Stimulated activated naive CD8-positive, alpha-beta T cell treated with anti-CD3 and anti-CD28 coated beads, Interleukin-15, amount 100 ng/mL, for 72 hours (primary cell): ENCODE results near the gene CCDC54.

Experiments
- ATAC-seq: fragments of 150-1000 bp; cut with Tn5 transposase; 2 replicates; pipeline ENCODE4 v1.10.0; 2021; ENCODE audit warnings: mild to moderate bottlenecking, moderate library complexity
- DNase-seq, 2 donors: peaks; one replicate each; pipeline ENCODE4 v3.0.0; 2021 to 2022
- H3K27ac Mint-ChIP-seq, 2 donors: one replicate each; pipeline ENCODE4 v1.8.0; 2022; ENCODE audit warnings: mild to moderate bottlenecking in 2 of 2, mixed read lengths in 2 of 2, moderate library complexity in 2 of 2
- H3K27me3 Mint-ChIP-seq: one replicate; pipeline ENCODE4 v1.8.0; 2022; ENCODE audit warnings: mixed read lengths
- H3K4me1 Mint-ChIP-seq: one replicate; pipeline ENCODE4 v1.8.0; 2022; ENCODE audit warnings: mild to moderate bottlenecking, mixed read lengths
- H3K4me3 Mint-ChIP-seq, 2 donors: one replicate each; pipeline ENCODE4 v1.8.0; 2022; ENCODE audit warnings: mild to moderate bottlenecking in 2 of 2, mixed read lengths in 2 of 2, moderate library complexity in 1 of 2
- H3K9me3 Mint-ChIP-seq, 2 donors: one replicate each; pipeline ENCODE4 v1.8.0; 2022; ENCODE audit warnings: mixed read lengths in 2 of 2

Gene CCDC54

DNA sequence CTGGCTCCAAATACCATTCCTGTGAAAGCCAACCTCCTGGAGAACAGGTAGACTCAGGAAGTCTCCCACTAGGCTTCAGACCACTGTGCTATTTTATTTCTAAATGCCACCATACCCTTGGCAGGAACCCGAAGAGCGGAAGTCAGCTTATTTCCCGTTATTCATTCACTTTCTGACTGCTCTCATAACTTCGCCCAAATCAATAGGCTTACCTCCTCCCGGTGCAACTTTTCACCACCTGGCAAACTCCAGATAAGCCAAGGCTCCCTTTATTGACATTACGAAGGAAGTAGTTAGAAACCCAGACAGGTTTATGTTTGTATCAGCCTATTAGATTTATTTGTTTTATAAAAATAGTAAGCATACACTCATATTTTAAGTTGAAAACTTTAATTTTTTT is 3.3 kb upstream of the CCDC54 start:
- peaks cover 8% of the 10 kb centered on the region for H3K27me3 Mint-ChIP-seq
- H3K27ac Mint-ChIP-seq = no peak overlapping the region
- no peak overlapping the region for H3K4me3 Mint-ChIP-seq
- ATAC-seq (no peak), DNase-seq (no peak)
- H3K4me1 Mint-ChIP-seq = no peaks in the 10 kb centered on the region
- no peaks in the 10 kb centered on the region for H3K9me3 Mint-ChIP-seq

DNA sequence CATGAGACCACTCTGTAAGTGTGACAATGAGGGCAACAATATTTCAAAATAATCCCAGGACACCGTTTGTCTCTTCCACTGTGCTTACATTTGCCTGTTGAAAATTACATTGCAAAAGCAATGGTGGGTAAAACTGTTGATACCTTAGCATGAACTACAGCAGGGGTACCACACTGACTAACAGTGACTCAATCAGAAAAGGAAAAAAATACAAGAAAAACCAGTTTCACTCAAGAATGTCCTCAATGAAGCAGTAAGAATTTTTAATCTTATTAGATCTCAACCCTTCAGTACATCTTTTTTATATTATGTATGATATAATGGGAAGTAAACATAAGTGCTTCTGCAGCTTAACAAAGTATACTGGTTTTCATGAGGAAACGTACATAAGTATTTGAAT is 1.6 kb upstream of the CCDC54 start:
- Mint-ChIP-seq H3K9me3 (no peaks in the 10 kb centered on the region), H3K27me3 (peaks cover 8% of the 10 kb centered on the region), H3K27ac (no peak overlapping the region), H3K4me3 (no peak overlapping the region), H3K4me1 (no peaks in the 10 kb centered on the region)
- DNase-seq = no peak
- no peak for ATAC-seq

DNA sequence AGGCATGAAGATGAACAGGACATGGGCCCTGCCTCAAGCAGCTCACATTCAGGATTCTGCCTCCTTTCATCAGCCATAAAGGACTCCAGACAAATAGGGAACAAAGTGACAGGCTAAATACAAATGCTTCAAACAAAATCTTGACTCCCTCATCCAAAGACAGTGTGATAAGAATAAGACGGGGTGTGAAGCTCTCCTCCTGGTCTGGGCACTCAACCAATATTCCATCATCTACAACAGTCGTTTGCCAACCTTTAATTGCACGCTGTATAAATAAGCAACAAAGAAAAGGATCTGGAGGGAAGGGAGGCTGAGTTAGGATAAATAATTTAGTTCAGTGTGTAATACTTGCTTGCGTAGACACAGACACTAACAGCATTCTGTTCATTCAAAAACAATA is 5.4 kb downstream of the CCDC54 start:
- no peak for DNase-seq
- H3K9me3 Mint-ChIP-seq = no peaks in the 10 kb centered on the region
- H3K27me3 Mint-ChIP-seq = no peaks in the 10 kb centered on the region
- H3K4me1 Mint-ChIP-seq = no peaks in the 10 kb centered on the region
- H3K4me3 Mint-ChIP-seq = no peak overlapping the region
- no peak overlapping the region for H3K27ac Mint-ChIP-seq
- no peak for ATAC-seq

DNA sequence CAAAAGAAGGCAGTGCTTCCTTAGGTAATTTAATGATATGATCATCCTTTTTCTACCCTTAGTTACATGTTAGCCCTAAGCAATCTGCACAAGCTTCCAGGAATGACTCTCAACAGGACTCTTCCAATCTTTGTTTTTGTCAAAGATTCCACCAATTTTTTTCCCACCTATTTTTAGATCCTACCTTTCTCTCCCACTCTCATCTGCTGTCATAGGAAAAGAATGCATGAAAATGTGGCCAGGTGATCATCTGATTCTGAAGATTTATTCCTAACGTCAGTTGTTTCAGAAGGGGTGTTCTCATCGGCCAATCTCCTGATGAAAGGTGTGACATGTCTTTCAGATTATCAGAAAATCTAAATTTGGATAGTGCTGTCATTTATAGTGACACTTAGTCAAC is 7.2 kb downstream of the CCDC54 start:
- Mint-ChIP-seq H3K4me3 (no peak overlapping the region), H3K9me3 (no peaks in the 10 kb centered on the region), H3K27me3 (no peaks in the 10 kb centered on the region), H3K4me1 (no peaks in the 10 kb centered on the region), H3K27ac (no peak overlapping the region)
- ATAC-seq = no peak
- DNase-seq = no peak

DNA sequence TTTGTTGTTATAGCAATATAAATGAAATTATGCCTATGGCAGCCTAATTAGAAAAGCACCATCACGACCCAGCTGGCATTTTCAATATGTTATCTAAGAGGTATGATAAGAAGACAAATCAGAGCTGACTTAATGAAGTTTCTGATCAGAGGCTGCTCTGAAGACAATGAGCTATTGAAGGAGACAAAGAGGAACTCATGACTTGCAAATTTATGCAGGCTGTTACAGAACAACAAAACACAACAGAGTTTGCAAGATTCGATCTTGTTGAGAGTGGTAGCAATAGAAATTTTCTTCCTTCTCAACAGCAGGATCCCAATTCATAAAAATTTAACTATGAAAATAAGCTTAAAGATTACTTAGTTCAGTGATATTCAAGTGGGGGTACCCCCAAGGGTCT is 7.7 kb downstream of the CCDC54 start:
- no peak overlapping the region for H3K4me3 Mint-ChIP-seq
- no peaks in the 10 kb centered on the region for H3K9me3 Mint-ChIP-seq
- no peak for DNase-seq
- no peak overlapping the region for H3K27ac Mint-ChIP-seq
- no peaks in the 10 kb centered on the region for H3K4me1 Mint-ChIP-seq
- no peaks in the 10 kb centered on the region for H3K27me3 Mint-ChIP-seq
- no peak for ATAC-seq

DNA sequence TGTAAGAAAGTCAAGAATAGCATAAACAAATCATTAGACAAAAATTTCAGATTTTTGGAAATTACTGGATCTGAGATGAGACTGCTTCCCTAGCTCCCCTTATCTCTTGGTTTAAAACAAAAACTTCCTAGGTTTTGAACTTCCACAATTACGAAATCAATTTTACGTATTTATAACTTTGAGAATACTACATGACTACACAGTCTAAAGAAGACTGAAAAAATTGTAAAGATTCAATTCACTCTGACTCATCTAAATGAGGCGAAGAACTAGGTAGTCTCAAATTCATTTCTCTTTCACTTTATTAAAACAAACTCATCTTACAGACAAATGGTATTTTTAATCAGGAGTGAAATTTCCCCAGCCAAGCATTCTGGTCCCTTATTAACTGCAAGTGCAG is 10.3 kb downstream of the CCDC54 start:
- ATAC-seq = no peak

DNA sequence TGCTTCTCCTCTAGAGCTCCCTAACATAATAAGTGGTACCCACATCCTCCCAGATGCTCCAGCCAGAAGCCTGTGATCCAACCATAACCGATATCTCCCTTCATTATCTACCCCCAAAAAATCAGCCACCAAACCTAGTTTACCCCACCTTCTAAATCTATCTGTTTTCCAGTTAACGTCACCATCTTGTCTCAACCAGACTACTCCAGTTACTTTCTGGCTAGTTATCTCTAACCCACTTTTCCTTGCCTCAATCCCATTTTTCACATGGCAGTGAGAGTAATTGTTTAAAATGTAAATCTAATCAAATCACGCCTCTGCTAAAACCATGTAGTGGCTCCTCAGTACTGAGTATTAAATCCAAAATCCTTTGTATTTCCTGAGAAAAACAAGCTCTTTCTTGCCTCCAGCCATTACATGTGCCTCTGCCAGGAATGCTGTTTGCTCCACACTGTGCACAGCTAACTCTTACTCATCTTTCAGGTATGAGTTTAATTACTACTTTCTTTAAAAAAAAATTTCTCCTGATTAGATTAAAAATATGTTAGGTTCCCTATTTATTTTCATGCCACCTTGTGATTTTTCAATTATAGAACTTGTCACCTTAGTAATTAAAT is 15.4 kb downstream of the CCDC54 start:
- ATAC-seq (no peak), DNase-seq (no peak)
- H3K27me3 Mint-ChIP-seq = peaks cover 6% of the 10 kb centered on the region
- no peak overlapping the region for H3K4me3 Mint-ChIP-seq
- H3K4me1 Mint-ChIP-seq = no peaks in the 10 kb centered on the region
- no peaks in the 10 kb centered on the region for H3K9me3 Mint-ChIP-seq
- H3K27ac Mint-ChIP-seq = no peak overlapping the region

More for the DNA sequence above, 10.3 kb downstream of the CCDC54 start:
- Mint-ChIP-seq H3K27ac (no peak overlapping the region), H3K27me3 (no peaks in the 10 kb centered on the region), H3K4me1 (no peaks in the 10 kb centered on the region), H3K4me3 (no peak overlapping the region), H3K9me3 (no peaks in the 10 kb centered on the region)
- no peak for DNase-seq

DNA sequence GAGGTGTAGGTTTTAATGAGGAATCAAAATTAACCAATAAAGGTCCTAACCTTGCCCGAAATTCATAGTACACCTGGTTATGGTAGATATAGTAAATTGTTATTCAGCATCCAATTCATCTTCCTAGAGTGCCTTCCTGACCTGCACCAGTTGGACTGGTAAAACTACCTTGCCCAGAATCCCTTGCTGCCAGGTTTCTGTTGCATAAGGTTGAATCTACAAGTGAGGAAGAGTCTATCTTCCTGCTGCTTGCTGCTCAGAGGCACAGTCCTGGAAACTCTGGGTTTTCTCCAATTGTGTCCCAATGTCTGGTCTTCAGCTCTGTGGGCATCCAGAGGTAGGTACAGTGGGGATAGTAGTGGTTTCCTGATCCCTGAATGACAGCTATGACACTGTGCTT is 17.3 kb downstream of the CCDC54 start:
- no peak for ATAC-seq
- H3K27me3 Mint-ChIP-seq = peaks cover 9% of the 10 kb centered on the region
- H3K27ac Mint-ChIP-seq = no peak overlapping the region
- H3K4me3 Mint-ChIP-seq = no peak overlapping the region
- DNase-seq = no peak
- no peaks in the 10 kb centered on the region for H3K4me1 Mint-ChIP-seq
- H3K9me3 Mint-ChIP-seq = no peaks in the 10 kb centered on the region

DNA sequence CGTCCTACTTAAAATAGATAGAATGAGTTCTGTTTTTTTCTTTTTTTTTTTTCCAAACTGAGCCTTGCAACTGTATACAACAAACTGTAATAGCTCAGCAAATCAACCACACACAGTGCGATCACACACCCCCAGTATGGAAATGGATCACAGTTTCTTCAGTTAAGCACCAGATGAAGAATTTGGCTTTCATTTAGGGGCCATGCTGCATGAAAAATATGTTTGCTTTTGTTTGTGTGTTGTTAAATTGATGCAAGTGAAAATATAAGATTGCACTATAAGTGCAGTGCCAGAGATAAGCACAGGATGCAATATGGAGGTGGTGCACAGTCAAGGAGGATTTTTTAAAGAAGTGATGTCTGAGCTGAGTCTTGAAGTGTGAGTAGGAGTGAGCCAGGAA is 17.8 kb downstream of the CCDC54 start:
- ATAC-seq (no peak), DNase-seq (no peak)
- no peaks in the 10 kb centered on the region for H3K4me1 Mint-ChIP-seq
- no peaks in the 10 kb centered on the region for H3K9me3 Mint-ChIP-seq
- H3K27me3 Mint-ChIP-seq = peaks cover 9% of the 10 kb centered on the region
- no peak overlapping the region for H3K27ac Mint-ChIP-seq
- H3K4me3 Mint-ChIP-seq = no peak overlapping the region

DNA sequence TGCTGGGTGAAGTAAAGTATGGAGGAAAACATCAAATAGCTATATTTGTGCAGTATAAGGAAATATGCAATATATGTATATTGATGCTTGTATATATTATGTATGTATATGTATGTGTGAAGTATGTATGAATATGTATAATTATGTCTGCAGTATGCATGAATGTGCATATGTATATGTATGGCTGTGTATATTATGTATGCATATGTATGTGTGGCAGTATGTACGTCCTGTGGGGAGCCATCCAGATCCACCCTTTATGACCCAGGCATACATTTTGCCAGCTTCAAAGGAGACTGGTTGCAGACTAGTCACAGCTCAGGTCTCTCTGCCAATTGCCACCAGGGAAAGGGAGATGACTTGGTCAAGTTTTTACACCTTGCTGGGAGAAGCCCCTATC is 24.1 kb downstream of the CCDC54 start:
- Mint-ChIP-seq H3K9me3 (no peaks in the 10 kb centered on the region), H3K27me3 (peaks cover 9% of the 10 kb centered on the region), H3K4me1 (no peaks in the 10 kb centered on the region), H3K27ac (no peak overlapping the region), H3K4me3 (no peak overlapping the region)
- ATAC-seq (no peak), DNase-seq (no peak)

DNA sequence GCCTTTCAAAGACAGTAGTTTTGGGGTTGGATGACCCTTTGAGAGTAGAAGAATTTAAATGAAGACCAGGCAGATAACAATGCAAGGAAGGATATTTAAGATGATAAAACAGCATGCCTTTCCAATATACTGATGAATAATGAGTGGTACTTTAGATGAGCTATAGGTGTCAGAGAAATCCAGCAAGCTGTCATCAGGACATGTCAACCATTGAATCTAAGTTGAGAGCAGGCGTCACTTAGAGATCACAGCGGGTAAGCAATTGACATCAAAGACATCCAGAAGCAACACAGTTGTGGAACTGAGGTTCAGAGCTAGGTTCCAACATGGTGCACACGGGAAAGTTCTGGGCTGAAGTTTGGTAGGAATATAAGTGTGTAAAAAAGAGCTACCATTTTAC is 25.0 kb downstream of the CCDC54 start:
- H3K4me1 Mint-ChIP-seq = no peaks in the 10 kb centered on the region

DNA sequence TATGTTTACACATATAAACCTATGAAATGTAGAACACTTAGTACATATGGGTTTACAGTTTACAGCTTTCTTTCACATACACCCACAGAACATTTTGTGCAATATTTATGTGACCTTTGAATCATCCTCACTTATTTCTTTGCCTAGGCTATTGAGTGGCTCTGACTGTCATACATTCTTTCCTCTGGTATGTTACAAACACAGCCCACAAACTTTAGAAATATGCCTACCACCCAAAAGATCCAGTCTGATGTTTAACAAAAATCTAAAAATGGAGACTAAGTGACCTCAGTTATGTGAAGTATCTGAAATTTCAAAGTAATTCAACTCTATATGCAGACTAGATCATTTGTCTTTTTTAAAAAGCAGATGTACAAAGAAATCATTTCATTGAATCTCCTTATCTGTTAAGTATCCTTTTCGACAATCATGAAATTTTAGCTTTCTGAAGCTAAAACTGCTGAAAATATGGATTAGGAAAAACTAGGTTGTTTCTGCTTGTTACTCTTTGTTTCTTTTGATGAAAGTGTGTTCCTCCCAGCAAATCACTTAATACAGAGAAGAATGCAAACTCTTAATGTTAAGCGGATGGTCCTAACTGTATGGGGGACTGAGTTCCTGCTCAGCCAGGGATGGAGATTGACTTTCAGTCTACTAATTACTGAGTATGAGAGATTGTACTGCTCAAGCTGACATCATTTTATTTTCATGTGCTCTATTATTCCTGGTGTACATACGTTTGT is 27.7 kb downstream of the CCDC54 start:
- Mint-ChIP-seq H3K4me1 (no peaks in the 10 kb centered on the region), H3K4me3 (no peak overlapping the region), H3K27ac (no peak overlapping the region), H3K9me3 (peaks cover 7 to 12% of the 10 kb centered on the region in 2 donors), H3K27me3 (no peaks in the 10 kb centered on the region)
- ATAC-seq (no peak), DNase-seq (no peak)

More for the DNA sequence above, 25.0 kb downstream of the CCDC54 start:
- no peak overlapping the region for H3K4me3 Mint-ChIP-seq
- DNase-seq = no peak
- ATAC-seq = no peak
- H3K9me3 Mint-ChIP-seq = no peaks in the 10 kb centered on the region
- H3K27ac Mint-ChIP-seq = no peak overlapping the region
- peaks cover 7% of the 10 kb centered on the region for H3K27me3 Mint-ChIP-seq

DNA sequence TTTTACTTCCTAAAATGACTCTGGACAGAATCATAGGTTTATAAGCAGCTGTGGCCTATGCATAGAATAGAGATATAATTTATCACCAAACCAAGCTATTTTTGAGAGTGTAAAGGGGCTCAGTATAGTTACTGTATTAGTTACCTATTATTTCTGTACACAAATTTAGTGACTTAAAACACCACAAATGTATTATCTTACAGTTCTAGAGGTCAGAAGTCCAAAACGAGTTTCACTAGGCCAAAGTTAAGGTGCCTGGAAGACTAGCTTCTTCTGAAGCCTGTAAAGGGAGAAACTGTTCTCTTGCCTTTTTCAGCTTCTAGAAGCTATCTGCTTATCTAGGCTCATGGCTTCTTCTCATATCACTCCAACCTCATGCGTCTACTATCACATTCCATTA is 30.1 kb downstream of the CCDC54 start:
- DNase-seq (no peak), ATAC-seq (no peak)
- Mint-ChIP-seq H3K4me1 (no peaks in the 10 kb centered on the region), H3K9me3 (peaks cover 7 to 12% of the 10 kb centered on the region in 2 donors), H3K27me3 (no peaks in the 10 kb centered on the region), H3K27ac (no peak overlapping the region), H3K4me3 (no peak overlapping the region)

DNA sequence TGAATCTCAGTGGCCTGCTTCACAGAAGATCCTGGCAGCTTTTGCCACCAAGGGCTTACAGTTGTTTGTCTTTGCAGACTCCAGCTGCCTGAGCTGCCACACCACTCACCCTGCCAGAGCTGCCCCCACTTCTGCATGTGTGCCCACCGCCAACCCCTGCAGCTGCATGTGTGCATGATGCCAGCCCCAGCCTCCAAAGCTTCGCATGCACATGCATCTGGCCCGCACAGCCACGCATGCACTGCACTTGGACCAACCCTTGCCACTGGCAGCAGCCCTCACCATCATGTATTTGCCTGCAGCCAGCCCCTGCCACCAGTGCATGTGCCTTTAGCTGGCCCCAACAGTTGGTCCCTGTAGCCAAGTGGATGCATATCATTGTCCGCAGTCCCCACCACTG is 31.3 kb downstream of the CCDC54 start:
- peaks cover 7 to 12% of the 10 kb centered on the region in 2 donors for H3K9me3 Mint-ChIP-seq
- H3K27ac Mint-ChIP-seq = no peak overlapping the region
- H3K4me1 Mint-ChIP-seq = peaks cover 2% of the 10 kb centered on the region
- DNase-seq (no peak), ATAC-seq (no peak)
- no peaks in the 10 kb centered on the region for H3K27me3 Mint-ChIP-seq
- H3K4me3 Mint-ChIP-seq = no peak overlapping the region

DNA sequence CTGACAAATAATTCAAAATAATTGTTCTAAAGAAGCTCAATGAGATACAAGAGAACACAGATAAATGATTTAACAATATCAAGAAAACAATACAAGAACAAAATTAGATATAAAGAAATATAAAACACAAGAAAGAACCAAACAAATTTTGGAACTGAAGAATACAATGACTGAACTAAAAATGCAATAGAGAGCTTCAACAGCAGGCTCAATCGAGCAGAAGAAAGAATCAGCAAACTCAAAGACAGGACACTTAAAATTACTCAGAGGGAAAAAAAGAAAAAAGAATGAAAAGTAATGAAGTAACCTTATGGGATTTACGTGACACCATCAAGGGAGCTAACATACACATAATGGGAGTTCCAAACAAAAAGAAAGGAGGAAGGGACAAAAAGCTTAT is 32.1 kb downstream of the CCDC54 start:
- Mint-ChIP-seq H3K4me3 (no peak overlapping the region), H3K4me1 (peaks cover 11% of the 10 kb centered on the region), H3K27ac (no peak overlapping the region), H3K9me3 (peaks cover 7 to 12% of the 10 kb centered on the region in 2 donors), H3K27me3 (no peaks in the 10 kb centered on the region)
- ATAC-seq (no peak), DNase-seq (no peak)

DNA sequence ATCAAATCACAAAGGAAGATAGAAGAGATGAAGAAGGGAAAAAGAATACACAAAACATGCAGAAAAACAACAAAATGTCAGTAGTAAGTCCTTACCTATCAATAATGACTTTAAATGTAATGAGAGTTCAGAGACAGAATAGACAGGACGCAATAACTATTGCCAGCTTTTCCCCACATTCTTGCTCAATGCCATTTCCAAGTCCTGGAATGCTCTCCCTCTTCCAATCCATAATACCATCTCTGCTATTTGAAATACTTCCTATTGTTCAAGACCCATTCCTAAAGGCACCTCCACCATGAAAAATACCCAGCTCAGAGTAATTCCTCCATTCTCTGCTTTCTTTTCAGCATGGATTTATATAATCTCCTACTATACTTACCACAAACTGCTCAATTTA is 33.4 kb downstream of the CCDC54 start:
- no peaks in the 10 kb centered on the region for H3K27me3 Mint-ChIP-seq
- H3K27ac Mint-ChIP-seq = no peak overlapping the region
- peaks cover 7 to 12% of the 10 kb centered on the region in 2 donors for H3K9me3 Mint-ChIP-seq
- H3K4me3 Mint-ChIP-seq = no peak overlapping the region
- H3K4me1 Mint-ChIP-seq = peaks cover 15% of the 10 kb centered on the region
- no peak for ATAC-seq
- DNase-seq = no peak

DNA sequence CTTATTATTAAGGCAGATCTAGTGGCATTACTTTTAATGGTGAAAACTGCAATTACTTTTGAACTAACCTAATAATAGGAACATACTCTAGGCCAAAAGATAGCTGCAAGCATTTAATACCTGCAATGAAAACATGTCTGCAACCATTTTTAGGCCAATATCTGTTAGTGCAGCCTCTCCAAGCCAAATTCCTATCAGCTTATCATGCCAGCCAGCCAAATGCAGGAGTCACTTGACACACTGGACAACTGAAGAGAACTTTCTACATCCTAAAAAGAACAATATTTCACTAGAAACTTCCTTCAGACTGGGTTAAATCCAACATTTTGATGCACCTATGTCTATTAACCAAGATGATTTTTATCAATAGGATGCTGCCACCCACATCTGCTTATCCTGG is 33.8 kb downstream of the CCDC54 start:
- Mint-ChIP-seq H3K4me1 (peaks cover 17% of the 10 kb centered on the region), H3K4me3 (no peak overlapping the region), H3K27ac (no peak overlapping the region), H3K9me3 (peaks cover 7 to 12% of the 10 kb centered on the region in 2 donors), H3K27me3 (no peaks in the 10 kb centered on the region)
- ATAC-seq (no peak), DNase-seq (no peak)
